Measurements from ENCODE around the gene FAM131C. TPM values are rescaled to one million over a fixed set of nuclear protein-coding genes. Genes with fewer than 3 reads are reported as not detected.
"Not testable (repeated sequence)": the region's sequence is repeated elsewhere in the genome, so short reads cannot be mapped to it uniquely, and the experiment has no call there.

FAM131C gene
- total RNA-seq, 1 experiment from 2014 or later = 0.23 TPM

DNA sequence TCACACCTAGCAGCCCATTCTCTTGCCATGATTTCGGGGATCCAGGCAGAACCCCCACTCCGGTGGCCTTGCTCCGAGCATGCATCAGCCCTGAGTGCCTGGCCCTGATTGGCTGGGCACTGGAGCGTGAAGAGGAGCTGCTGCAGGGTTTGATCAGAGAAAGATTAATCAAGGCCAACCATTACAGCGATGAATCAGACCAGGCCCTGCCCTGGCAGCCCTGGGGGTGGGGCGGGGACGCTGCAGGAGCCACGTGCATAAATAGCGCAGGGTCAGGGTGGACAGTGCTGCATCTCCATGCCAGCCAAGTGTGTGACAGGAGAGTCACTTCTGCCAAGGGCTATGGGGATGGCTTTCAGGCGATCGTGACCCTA, 3.4 kb upstream of the FAM131C start:
- DNase-seq (ENCODE audit: low read depth) = peak; percentile 82

- peak; percentile 94 for DNase-seq (ENCODE audit: low read depth)
Observed at GRCh38 chr1:16076031-16076864, 2.8 kb upstream of the FAM131C start.

DNA sequence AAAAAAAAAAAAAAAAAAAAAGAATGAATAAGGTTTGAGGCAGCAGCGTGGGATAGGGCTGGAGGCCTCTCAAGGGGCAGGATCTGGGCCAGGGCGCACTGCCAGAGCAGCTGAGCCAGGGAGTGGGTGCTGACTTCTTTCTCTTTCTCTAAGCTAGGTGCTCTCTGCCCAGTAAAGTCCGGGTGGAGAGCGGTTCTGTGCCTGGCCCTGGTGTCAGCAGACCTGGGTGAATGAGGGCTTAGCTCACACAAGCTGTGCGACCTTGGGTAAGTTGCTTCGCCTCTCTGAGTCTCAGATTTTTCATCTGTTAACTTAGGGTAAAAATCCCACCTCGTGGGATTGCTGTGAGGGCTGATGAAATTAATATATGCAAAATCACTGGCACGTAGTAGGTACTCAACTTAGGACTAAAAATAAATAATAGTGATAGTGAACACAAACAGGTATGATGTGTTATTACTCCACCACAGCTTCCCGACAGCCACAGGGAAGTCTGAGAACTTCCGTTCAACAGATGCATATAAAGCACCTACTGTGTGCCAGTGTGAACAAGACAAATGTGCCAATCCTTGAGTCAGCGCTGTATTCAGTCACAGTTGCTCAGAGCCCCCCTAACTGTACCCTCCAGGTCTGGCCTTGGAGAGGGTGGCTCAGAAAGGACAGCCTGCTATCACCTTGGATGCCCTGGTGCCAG, 2.0 kb upstream of the FAM131C start:
- peak; percentile 83 for DNase-seq (ENCODE audit: low read depth)

DNA sequence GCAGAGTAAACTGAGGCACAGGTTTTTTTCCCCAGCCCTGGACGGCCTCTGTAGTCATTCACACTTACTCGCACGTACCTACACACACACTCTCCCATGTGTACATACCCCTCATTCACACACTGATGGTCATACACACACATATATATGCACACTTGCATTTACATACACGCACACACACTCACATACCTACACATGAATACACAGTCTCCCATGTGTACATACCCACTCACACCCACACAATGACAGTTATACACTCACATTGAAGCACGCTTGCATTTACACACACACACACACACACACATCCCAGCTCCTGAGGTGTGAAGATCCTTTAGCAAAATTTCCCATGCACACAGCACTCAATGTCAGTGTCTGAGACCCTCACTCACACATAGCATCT, 766 bp upstream of the FAM131C start:
- DNase-seq (ENCODE audit: low read depth) = no peak

GRCh38 chr1:16072616-16073484, 601 bp downstream of the FAM131C start:
- DNase-seq (ENCODE audit: low read depth) = peak; percentile 33

- no peak for DNase-seq (ENCODE audit: low read depth)
Observed at GRCh38 chr1:16072095-16072494, 1.4 kb downstream of the FAM131C start.

GRCh38 chr1:16071614-16072013, 1.8 kb downstream of the FAM131C start:
- no peak for DNase-seq (ENCODE audit: low read depth)

- DNase-seq (ENCODE audit: low read depth) = no peak
Observed at GRCh38 chr1:16070640-16071355, 2.7 kb downstream of the FAM131C start.

- DNase-seq (ENCODE audit: low read depth) = no peak
Observed at GRCh38 chr1:16068356-16069270, 4.8 kb downstream of the FAM131C start.

DNA sequence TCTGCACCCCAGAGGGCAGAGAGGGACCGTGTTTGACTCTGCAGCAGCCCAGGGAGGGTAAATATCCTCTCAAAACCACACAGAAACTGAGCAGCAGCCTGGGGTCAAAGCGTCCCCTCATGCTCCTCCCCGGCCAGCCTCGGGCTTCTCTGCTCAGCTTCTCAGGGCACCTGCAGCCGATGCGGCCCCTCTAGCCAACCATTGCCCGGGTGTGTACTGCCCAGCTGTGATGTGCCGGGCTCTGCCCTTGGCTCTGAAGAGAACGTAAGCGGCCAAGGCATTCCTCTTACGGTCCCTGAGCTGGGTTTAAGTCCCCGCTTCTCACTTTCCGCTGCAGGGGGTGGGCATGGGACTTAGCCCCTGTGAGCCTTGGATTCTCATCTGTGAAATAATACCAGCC, 5.5 kb downstream of the FAM131C start:
- no peak for DNase-seq (ENCODE audit: low read depth)

DNA sequence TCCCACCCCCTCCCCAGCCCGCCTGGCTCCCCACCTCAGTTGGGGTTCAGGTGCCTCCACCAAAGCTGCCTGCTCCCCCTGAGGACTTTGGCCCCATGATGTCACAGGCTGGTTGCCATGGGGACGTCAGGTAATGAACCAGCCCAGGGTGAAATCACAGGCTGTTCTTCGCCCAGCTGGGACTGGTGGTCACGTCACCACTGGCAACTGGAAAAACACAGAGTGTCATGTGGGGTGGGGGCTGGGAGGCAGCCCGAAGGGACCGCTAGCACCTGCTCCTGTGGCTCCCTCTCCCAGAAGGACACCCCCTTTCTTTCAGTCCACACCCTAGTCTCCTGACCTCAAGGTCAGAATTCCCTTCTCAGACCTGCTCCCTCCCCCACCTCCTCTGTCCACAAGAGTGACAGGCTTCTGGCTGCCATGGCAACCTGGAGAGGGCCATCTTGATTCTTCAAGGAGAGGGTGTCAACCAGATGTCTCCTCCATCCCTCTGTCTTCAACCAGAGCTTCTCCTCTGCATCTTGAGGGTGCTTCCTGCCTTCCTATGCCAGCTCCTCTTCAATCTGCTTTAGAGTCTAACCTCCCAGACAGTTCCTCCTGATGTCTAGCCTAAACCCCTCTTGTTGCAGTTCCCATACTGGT, 6.2 kb downstream of the FAM131C start:
- peak; percentile 53 for DNase-seq (ENCODE audit: low read depth)

DNA sequence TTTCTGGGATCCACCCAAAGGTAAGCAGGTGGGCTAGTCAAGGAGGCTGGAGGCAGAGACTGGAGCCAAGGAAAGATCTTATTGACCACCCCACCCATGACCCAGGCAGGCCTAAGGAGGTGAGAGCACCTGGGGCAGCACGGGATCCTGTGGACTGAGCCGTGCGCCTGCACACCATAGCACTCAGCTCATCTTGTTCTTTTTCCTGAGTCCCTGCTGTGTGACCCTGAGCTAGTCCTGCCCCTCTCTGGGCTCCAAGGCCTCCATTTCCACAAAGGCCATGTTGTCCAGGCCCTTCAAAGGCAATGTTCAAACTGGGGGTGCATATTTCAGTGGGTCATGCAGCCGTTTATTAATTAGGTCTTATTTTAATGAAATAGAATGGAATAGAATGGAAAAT, 7.2 kb downstream of the FAM131C start:
- no peak for DNase-seq (ENCODE audit: low read depth)

DNA sequence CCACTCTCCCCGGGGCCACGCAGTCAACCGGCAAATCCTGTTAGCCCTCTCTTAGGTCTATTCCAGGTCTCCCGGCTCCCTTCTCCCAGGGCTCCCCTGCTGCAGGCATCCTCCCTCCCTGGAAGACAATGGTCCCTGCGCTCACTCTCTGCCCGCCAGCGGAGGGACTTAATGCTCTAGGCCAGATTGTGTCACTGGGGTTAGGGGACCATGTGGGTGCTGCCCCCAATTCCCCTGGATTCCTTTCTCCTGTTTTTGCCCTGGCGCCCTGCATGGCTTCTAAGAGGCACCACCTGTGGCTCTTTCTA, 8.2 kb downstream of the FAM131C start:
- DNase-seq (ENCODE audit: low read depth) = no peak

DNA sequence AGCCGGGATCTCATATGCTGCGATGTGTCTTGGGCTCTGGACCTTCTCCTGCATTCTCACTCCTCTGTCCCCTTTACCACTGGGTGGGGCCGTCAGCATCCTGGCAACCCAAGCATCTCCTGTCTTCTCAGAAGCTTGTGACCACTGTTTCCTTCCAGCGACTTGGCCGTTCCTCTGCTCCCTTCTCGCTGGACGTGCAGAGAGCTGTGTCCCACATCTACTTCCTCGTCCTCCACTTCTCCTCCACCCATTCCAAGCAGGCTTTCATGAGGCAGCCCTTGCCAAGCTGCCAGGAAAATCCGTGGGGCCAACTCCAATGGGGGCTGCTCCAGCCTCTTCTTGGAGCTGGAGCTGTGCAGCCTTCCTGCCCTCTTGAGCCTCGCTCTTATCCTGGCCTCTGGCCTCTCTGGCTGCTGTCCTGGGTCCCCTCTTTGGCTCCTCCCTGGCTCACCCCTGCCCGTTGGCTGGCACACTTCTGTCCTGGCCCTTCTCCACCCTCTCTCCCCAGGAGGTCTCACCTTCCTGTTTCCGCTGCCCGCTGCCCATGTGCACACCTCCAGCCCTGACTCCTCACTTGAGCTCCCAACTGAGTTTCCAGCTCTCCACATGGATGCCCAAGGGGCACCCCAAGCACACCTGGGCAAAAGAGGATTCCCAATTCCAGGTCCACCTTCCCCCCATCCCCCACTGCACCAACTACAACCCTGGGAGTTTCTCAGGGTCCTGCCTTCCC, 8.7 kb downstream of the FAM131C start:
- no peak for DNase-seq (ENCODE audit: low read depth)

GRCh38 chr1:16063921-16064320, 9.5 kb downstream of the FAM131C start:
- DNase-seq (ENCODE audit: low read depth) = no peak

- no peak for DNase-seq (ENCODE audit: low read depth)
Observed at GRCh38 chr1:16063226-16063829, 10.1 kb downstream of the FAM131C start.

GRCh38 chr1:16062687-16063075, 10.8 kb downstream of the FAM131C start:
- not testable (repeated sequence) for DNase-seq (ENCODE audit: low read depth)

GRCh38 chr1:16061989-16062686, 11.3 kb downstream of the FAM131C start:
- not testable (repeated sequence) for DNase-seq (ENCODE audit: low read depth)

All from Daoy (cell line).